Measurements from ENCODE around the gene LAX1. TPM values are rescaled to one million over a fixed set of nuclear protein-coding genes. Genes with fewer than 3 reads are reported as not detected.
"Not testable (repeated sequence)": the region's sequence is repeated elsewhere in the genome, so short reads cannot be mapped to it uniquely, and the experiment has no call there.

The LAX1 gene
- polyA plus RNA-seq, 1 donor (not counting 4 experiments of a cell fraction or from before 2014, with no cell fraction given): 0.07 TPM

- Histone ChIP-seq H4K20me1 (ENCODE audit: control insufficient read depth, extremely low read depth, insufficient read depth, low read length) (no peaks in the 10 kb centered on the region), H3K27me3 (ENCODE audit: control insufficient read depth, extremely low read depth, insufficient read depth, low read length) (no peaks in the 10 kb centered on the region), H3K4me2 (ENCODE audit: control insufficient read depth, extremely low read depth, insufficient read depth, low read depth, low read length) (no peak overlapping the region), H3K4me3 (ENCODE audit: control insufficient read depth in 2 of 3, extremely low read depth in 1 of 3, insufficient read depth in 2 of 3, low read depth in 1 of 3, low read length in 3 of 3) (no peak overlapping the region), H3K79me2 (ENCODE audit: control insufficient read depth, insufficient read depth, low read length) (peaks cover 16% of the 10 kb centered on the region), H3K9me1 (ENCODE audit: control insufficient read depth, extremely low read depth, insufficient read depth, low read length) (no peaks in the 10 kb centered on the region), H3K9ac (ENCODE audit: control insufficient read depth, extremely low read depth, insufficient read depth, low read length) (no peak overlapping the region), H3K27ac (ENCODE audit: control insufficient read depth, insufficient read depth, low read length) (no peak overlapping the region), H3K36me3 (ENCODE audit: control insufficient read depth in 2 of 2, extremely low read depth in 1 of 2, insufficient read depth in 2 of 2, low read length in 2 of 2) (peaks cover 0 to 6% of the 10 kb centered on the region in 2 experiments), H3K9me3 (ENCODE audit: control insufficient read depth, low read depth, low read length) (no peaks in the 10 kb centered on the region), H3K4me1 (ENCODE audit: control insufficient read depth, extremely low read depth, insufficient read depth, low read length) (peaks cover 13% of the 10 kb centered on the region), H2AFZ (ENCODE audit: control insufficient read depth, low read length) (no peak overlapping the region)
- no peak for FAIRE-seq
- TF ChIP-seq EZH2 (IDR thresholded peaks at IDR 0.05; ENCODE audit: low read length) (no peak), CTCF (optimal IDR thresholded peaks at IDR 0.05 in 1 of 3, IDR thresholded peaks at IDR 0.05 in 1 of 3, conservative IDR thresholded peaks at IDR 0.05 in 1 of 3; ENCODE audit: extremely low read depth in 1 of 3, insufficient read depth in 2 of 3, low read length in 3 of 3) (no peak)
- dilution Hi-C loops (cut with MboI; ENCODE audit: extremely low pct_ligation_motif_present, low sequenced_read_pairs): loop anchor here (10.0 kb wide), 1 partner anchor 68 kb away; no protein-coding TSS in a partner anchor
- DNase-seq (ENCODE audit: low read depth, low spot score): no peak
These were observed 27.5 kb downstream of the LAX1 start for GRCh38 chr1:203792486-203792885.

- dilution Hi-C loops (cut with MboI; ENCODE audit: extremely low pct_ligation_motif_present, low sequenced_read_pairs): loop anchor here (10.0 kb wide), 1 partner anchor 69 kb away; no protein-coding TSS in a partner anchor
- not testable (repeated sequence) for H3K9me1 ChIP-seq (ENCODE audit: control insufficient read depth, extremely low read depth, insufficient read depth, low read length); DNase-seq (ENCODE audit: low read depth, low spot score); H3K9ac ChIP-seq (ENCODE audit: control insufficient read depth, extremely low read depth, insufficient read depth, low read length); FAIRE-seq; H3K4me3 ChIP-seq (ENCODE audit: control insufficient read depth in 2 of 3, extremely low read depth in 1 of 3, insufficient read depth in 2 of 3, low read depth in 1 of 3, low read length in 3 of 3); H4K20me1 ChIP-seq (ENCODE audit: control insufficient read depth, extremely low read depth, insufficient read depth, low read length); H2AFZ ChIP-seq (ENCODE audit: control insufficient read depth, low read length); H3K9me3 ChIP-seq (ENCODE audit: control insufficient read depth, low read depth, low read length); H3K27me3 ChIP-seq (ENCODE audit: control insufficient read depth, extremely low read depth, insufficient read depth, low read length); H3K4me2 ChIP-seq (ENCODE audit: control insufficient read depth, extremely low read depth, insufficient read depth, low read depth, low read length); H3K27ac ChIP-seq (ENCODE audit: control insufficient read depth, insufficient read depth, low read length)
- Histone ChIP-seq H3K36me3 (ENCODE audit: control insufficient read depth in 2 of 2, extremely low read depth in 1 of 2, insufficient read depth in 2 of 2, low read length in 2 of 2) (peaks cover under 1 to 15% of the 10 kb centered on the region in 2 experiments), H3K4me1 (ENCODE audit: control insufficient read depth, extremely low read depth, insufficient read depth, low read length) (peaks cover 24% of the 10 kb centered on the region), H3K79me2 (ENCODE audit: control insufficient read depth, insufficient read depth, low read length) (peaks cover 27% of the 10 kb centered on the region)
These were observed 28.6 kb downstream of the LAX1 start for GRCh38 chr1:203793561-203793960.
